DMS 273 treated with DMSO at 0.1 percent for 48 hours (cell line): ENCODE data around the gene STXBP4.
"Not testable (repeated sequence)": the region's sequence is repeated elsewhere in the genome, so short reads cannot be mapped to it uniquely, and the experiment has no call there.

Experiments used
- DNase-seq: peaks from one replicate; lab custom pipeline; 2025; lab: John Stamatoyannopoulos, UW

Gene STXBP4

GRCh38 chr17:55054429-55054828 lies 85.9 kb downstream of the STXBP4 start:
- no peak for DNase-seq

DNA sequence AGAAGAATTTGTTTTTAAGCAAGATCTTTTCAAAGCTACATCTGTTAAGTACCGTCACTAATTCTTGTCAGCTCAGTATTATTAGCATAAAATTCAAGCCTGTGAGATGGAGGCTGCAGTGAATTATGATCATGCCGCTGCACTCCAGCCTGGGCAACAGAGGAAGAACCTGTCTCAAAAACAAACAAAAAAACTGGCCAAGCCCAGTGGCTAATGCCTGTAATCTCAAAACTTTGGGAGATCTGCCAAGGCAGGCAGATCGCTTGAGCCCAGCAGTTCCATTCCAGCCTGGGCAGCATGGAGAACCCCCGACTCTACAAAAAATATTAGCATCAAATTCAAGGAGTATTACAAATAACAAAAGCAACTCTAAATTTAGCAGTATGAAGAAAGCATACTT lies 88.0 kb downstream of the STXBP4 start:
- no peak for DNase-seq

DNA sequence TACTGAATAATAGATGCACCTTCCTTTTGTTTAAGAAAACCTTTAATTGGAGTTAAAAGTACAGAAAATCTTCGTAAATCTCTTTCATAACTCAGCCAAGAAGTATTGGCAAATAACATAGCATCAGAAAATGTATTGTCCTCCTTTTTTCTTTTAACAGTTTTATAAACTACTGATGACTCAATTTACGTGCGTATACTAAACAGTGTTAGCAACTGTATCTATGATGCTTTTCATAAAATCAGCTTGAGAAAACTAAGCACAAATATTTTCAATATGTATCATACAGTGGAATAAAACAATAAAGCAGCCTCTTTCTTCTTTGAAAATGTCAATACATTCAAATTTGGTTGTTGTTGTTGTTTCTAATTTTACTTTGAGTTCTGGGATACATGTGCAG lies 88.6 kb downstream of the STXBP4 start:
- DNase-seq = no peak

- DNase-seq = no peak
Measured at GRCh38 chr17:55059724-55060123, 91.2 kb downstream of the STXBP4 start.

GRCh38 chr17:55062921-55063320 lies 94.4 kb downstream of the STXBP4 start:
- no peak for DNase-seq

DNA sequence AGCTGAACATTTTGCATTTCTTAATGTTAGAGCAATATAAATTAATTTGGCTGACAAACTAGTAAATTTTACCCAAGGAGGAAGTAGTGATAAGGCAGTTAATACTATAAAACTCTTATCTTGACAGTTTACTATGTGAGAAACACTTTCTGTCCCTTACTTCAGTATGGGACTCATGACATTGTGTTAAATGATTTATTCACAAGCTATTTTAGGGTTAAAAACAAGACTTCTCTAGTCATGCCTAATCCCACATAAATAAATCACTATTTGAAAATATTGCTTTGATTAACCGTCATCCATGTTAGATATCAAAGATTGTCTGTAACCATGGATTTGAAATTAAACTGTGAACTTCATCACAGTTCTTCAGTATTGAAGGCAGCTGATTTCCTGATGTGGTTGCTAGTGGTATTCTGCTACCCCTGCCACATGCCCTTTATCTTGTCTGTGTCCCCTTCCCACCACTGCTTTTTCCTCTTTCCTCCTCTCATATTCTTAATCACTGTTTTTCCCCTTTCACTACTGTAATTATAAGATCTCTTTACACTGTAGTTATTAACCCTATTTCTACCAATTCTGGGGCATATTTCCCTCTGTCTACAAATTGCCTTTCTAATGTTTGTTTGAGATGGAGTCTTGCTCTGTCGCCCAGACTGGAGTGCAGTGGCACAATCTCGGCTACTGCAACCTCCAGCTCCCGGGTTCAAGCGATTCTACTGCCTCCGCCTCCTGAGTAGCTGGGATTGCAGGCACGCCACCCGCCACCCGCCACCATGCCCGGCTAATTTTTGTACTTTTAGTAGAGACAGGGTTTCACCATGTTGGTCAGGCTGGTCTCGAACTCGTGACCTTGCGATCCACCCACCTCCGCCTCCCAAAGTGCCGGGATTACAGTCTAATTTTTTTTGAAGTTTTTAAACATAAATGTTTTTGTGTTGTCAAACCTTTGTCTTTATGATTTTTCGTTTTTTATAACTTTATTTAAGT lies 95.6 kb downstream of the STXBP4 start:
- DNase-seq = no peak

GRCh38 chr17:55067697-55068439 lies 99.3 kb downstream of the STXBP4 start:
- peak; percentile 64 for DNase-seq

DNA sequence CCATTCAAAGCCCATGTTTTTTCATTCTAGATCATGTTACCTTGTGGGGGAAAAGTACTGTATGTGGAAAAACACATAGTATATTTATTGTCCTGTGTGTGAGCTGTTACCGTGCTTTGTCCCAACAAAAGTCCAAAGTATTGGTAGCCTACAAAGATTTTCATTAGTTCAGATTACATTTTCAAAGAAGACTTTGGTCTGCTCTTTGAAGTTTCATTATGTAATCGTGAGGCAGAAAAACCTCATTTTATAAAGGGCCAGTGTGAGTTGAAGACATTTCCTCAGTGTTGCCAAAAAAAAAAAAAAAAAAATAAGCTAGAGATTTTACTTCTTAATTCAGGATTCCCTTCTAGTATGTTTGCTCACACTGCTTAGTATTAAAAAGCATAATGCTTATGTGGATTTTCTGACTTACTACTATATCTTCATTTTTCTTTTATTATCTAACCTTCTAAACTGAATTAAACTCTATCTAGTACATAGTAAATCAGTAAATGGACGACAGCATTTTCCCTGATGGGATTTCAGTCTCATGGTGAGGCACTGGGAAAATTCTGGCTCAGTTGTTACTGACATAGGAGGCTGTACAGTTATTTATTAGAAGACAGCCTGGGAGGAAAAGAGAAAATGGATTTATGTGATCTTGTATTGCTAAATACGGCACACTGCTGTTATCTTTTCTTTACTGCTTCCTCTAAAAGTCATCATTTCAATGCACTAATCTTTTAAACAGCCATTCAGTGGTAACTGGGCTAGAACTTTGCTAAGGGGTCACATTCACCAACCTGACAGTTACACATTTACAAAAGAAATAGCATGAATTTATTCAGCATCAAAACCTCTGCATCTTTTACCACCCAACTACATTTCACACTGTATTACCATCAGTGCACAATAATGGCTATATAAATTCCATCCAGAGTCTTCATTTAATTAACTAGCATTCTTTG lies 100.6 kb downstream of the STXBP4 start:
- DNase-seq = no peak

- no peak for DNase-seq
Measured at GRCh38 chr17:55069983-55070529, 101.5 kb downstream of the STXBP4 start.

- no peak for DNase-seq
Measured at GRCh38 chr17:55072898-55073297, 104.3 kb downstream of the STXBP4 start.

GRCh38 chr17:55073467-55073866 lies 104.9 kb downstream of the STXBP4 start:
- DNase-seq = not testable (repeated sequence)

GRCh38 chr17:55081559-55081958 lies 113.0 kb downstream of the STXBP4 start:
- no peak for DNase-seq

GRCh38 chr17:55086635-55087058 lies 118.1 kb downstream of the STXBP4 start:
- DNase-seq = peak; percentile 61

DNA sequence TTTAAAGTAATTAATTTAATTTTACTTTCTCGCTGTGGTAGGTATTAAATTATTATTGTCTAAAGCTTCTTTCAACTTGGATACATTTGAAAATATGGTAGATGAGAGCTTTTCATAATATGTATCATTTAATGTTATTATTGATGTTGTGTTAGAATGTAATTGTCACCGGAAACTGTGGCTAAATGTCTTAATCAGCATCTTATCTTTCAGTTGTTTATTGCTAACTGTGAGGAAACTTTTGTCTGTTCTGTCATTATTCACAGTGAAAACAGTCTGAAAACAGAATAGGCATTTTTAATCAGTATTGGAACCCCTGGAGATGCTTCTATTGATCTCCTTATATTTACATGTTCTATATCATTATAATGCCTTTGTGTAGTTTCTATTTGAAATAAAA lies 120.7 kb downstream of the STXBP4 start:
- DNase-seq = no peak

DNA sequence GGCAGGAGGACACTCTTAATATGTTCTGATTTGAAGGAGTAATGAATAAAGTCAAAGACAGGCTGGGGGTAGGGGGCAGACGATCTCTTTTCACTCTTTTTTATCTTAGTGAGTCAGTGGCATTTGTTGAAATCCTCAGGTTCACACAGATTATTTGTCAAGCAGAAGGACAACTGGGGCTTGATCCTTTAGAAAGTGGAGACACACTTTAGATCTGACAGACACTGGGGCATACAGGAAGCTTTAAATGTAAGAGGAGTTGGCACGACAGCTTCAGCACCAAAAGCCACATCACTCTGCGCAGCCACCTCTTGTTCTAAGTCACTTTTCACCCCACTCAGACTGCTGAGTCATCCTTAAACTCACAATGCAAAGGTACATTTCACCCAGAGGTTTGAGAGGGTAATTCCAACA lies 121.5 kb downstream of the STXBP4 start:
- DNase-seq = peak; percentile 16

DNA sequence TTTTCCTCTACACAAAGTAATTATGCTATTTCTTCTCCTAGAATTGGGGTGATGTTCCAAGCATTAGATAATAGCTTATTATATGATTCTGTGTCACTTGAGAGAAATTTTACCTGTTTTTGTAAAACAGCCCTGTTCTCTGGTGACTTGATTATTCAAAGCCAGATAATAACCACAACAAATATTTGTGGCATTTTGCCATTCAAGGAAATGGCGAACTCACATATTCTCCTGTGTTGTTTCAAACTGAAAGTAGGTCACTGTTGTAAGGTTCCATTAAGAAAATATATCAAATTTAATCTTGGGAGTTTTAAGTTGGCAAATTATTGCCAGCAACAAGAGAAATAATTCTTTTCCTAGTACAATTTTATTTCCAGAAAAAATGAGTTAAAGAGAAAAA lies 124.8 kb downstream of the STXBP4 start:
- DNase-seq = no peak

DNA sequence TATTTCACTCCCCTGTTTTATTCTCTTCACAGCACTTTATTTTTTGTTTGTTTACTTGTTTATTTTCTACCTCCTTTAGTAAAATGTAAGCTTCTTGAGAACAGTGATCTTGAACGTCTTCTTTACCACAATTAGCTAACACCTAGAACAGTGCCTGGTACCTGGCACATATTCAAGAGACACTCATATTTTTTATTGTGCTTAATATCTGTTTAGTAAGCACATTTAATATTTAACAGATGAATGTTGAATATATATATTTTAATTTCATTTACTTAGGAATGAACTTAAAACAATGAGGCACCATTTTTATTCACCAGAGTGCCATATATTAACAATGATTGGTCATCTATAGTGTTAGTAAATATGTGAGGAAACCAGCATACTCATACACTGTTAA lies 130.2 kb downstream of the STXBP4 start:
- no peak for DNase-seq

DNA sequence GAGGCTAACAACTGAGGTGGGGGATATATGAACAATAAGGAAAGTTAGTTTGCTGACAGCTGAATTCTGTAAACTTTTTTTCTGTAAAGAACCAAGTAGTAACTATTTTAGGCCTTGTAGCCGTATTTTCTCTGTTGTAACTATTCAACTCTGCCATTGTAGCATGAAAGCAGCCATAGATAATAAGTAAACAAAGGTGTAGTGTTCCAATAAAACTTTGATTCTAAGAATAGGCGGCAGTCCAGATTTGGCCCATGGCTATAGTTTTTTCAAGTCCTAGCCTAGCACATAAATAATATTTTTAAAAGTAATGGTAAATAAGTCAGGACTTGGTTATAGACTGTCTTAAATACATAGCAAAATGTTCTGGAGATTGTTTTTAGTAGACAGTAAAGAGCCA lies 142.0 kb downstream of the STXBP4 start:
- no peak for DNase-seq

GRCh38 chr17:55114283-55114682 lies 145.7 kb downstream of the STXBP4 start:
- no peak for DNase-seq

DNA sequence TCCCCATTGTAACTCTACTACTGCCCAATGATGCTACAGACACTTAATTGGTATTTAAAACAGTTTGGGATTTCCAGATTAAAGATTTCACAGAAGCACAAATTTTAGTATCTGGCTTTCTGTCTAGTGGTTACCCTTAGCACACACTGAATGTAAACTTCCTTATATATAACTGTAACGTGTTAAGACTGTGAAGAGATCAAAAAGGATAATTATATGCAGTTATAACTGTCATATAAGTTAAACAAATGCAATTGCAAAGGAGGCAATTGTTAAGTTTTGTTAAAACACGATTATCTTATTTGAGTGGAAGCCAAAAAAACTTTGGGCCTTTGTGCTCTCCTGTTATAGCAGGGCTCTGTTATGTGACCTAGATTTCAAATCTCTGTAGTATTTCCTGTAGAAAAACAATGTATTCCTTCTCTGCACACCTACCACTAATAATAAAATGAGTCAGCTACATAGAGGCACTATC lies 147.9 kb downstream of the STXBP4 start:
- DNase-seq = no peak

GRCh38 chr17:55117164-55117563 lies 148.6 kb downstream of the STXBP4 start:
- DNase-seq = peak; percentile 19
